HL-60 (cell line): ENCODE results near the gene EPPIN.

ENCODE experiments used
- CTCF ChIP-seq: IDR thresholded peaks from one replicate; pipeline ENCODE4 v1.5.1; 2011; ENCODE audit warnings: low read length, control low read depth, inconsistent platforms; ENCODE audit not compliant: insufficient read depth
- GABPA ChIP-seq: IDR thresholded peaks from 2 replicates; pipeline ENCODE4 v1.6.1; 2012; ENCODE audit warnings: low read depth
- POLR2AphosphoS5 ChIP-seq: IDR thresholded peaks from 2 replicates; pipeline ENCODE4 v1.6.1; 2012; ENCODE audit warnings: low read depth
- REST ChIP-seq: IDR thresholded peaks from 2 replicates; pipeline ENCODE4 v1.6.1; 2012; ENCODE audit warnings: low read depth; ENCODE audit not compliant: insufficient replicate concordance
- SPI1 ChIP-seq: IDR thresholded peaks from 2 replicates; pipeline ENCODE4 v1.6.1; 2012; ENCODE audit warnings: low read depth, mild to moderate bottlenecking, borderline replicate concordance

DNA sequence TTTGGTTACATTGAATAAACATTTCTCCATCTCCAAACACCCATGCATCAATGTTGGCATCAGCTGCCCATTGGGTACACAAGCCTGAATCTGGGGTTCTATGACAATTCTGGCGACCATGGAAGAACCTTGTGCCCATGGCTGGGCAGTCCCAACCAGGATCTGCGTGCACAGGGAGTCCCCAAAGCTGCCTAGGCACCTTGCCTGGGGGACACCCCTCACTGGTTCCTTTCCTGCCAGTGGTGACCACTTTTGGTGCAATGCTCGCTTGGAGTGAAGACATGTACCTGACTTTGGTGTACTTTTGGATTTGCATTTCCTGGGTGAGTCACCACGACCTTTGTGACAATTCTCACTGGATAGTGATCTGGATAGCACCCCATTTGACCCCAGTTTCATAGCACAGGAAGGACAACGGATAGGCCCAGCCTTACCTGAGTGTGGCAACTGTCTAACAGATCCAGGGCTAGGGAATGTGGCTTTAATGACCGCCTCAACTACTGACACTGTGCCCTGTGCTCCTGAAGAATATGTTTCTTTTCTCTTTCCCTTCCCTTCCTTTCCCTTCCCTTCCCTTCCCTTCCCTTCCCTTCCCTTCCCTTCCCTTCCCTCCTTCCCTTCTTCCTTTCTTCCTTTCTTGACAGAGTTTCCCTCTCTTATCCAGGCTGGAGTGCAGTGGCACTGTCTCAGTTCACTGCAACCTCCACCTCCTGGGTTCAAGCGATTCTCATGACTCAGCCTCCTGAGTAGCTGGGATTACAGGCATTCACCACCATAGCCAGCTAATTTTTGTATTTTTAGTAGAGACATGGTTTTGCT is 38.9 kb downstream of the EPPIN start:
- TF ChIP-seq CTCF (no peak), GABPA (no peak), POLR2AphosphoS5 (no peak), REST (no peak), SPI1 (no peak)
